Astrocyte (in vitro differentiated cells and primary cell): Measurements from ENCODE around the gene LDLRAD4.

Experiments
- EZH2 ChIP-seq: IDR thresholded peaks from 2 replicates; pipeline ENCODE4 v1.6.1; 2012; ENCODE audit warnings: mild to moderate bottlenecking, low read length, inconsistent platforms; ENCODE audit not compliant: insufficient read depth
- TF ChIP-seq, protein P1 (sequence below): IDR thresholded peaks from 2 replicates; pipeline ENCODE4 v1.5.1; 2011; ENCODE audit warnings: low read depth, mild to moderate bottlenecking, inconsistent platforms, low read length, moderate library complexity; ENCODE audit not compliant: insufficient read depth

GRCh38 chr18:13583576-13584550 is 365.3 kb downstream of the LDLRAD4 start:
- TF ChIP-seq, protein P1, sequence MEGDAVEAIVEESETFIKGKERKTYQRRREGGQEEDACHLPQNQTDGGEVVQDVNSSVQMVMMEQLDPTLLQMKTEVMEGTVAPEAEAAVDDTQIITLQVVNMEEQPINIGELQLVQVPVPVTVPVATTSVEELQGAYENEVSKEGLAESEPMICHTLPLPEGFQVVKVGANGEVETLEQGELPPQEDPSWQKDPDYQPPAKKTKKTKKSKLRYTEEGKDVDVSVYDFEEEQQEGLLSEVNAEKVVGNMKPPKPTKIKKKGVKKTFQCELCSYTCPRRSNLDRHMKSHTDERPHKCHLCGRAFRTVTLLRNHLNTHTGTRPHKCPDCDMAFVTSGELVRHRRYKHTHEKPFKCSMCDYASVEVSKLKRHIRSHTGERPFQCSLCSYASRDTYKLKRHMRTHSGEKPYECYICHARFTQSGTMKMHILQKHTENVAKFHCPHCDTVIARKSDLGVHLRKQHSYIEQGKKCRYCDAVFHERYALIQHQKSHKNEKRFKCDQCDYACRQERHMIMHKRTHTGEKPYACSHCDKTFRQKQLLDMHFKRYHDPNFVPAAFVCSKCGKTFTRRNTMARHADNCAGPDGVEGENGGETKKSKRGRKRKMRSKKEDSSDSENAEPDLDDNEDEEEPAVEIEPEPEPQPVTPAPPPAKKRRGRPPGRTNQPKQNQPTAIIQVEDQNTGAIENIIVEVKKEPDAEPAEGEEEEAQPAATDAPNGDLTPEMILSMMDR, result no peak
- no peak for TF ChIP-seq EZH2
